SK-N-SH (cell line): ENCODE data around the gene AMDHD1. TPM values are rescaled to one million over a fixed set of nuclear protein-coding genes. Genes with fewer than 3 reads are reported as not detected.

Experiments used
- CTCF ChIA-PET: fragments of 300-600, 350-600 bp; formaldehyde crosslinking; extraction: SDS; loops from one replicate; lab custom pipeline; 2021; lab: Yijun Ruan, JAX
- POLR2A ChIA-PET: fragments of 350-600 bp; sonication (Branson Sonifier 250); formaldehyde crosslinking; extraction: SDS; loops from one replicate; lab custom pipeline; 2020; ENCODE audit warnings: antibody characterized with exemption, inconsistent platforms; lab: Yijun Ruan, JAX
- DNase-seq: peaks from one replicate; pipeline ENCODE4 v3.0.0; 2012
- H2AFZ ChIP-seq: fragments of 200-600 bp; sonication (generic); 2 replicates; pipeline ENCODE4 v1.8.1; 2016; ENCODE audit warnings: antibody characterized with exemption, mild to moderate bottlenecking, low read depth
- H3F3A ChIP-seq: fragments of 200-600 bp; sonication (generic); replicated peaks from 2 replicates; pipeline ENCODE3; 2016; ENCODE audit warnings: antibody characterized with exemption, mild to moderate bottlenecking; ENCODE audit not compliant: insufficient read depth
- H3K27ac ChIP-seq, 2 experiments: fragments of 200-500 bp in 1 of 2; fragments of 200-600 bp in 1 of 2; sonication (Bioruptor generic) in 1 of 2; sonication (generic), shearing (Covaris generic) in 1 of 2; 2 replicates each; pipeline versions ENCODE4 v1.5.1 to v1.6.1; 2014 to 2016; ENCODE audit warnings: low read depth in 2 of 2, inconsistent platforms in 1 of 2, low read length in 1 of 2, mild to moderate bottlenecking in 1 of 2, mixed read lengths in 1 of 2
- H3K27me3 ChIP-seq: fragments of 200-600 bp; sonication (generic), shearing (Covaris generic); 2 replicates; pipeline ENCODE4 v1.6.1; 2016; ENCODE audit warnings: mixed run types; ENCODE audit not compliant: insufficient read depth
- H3K36me3 ChIP-seq, 2 experiments: fragments of 200-500 bp in 1 of 2; fragments of 200-600 bp in 1 of 2; sonication (Bioruptor generic) in 1 of 2; sonication (generic) in 1 of 2; replicated peaks in 1 of 2; 2 replicates each; pipeline versions ENCODE3 to v1.5.1; 2014 to 2016; ENCODE audit warnings: low read length in 1 of 2, mild to moderate bottlenecking in 1 of 2; ENCODE audit not compliant: insufficient read depth in 2 of 2, control insufficient read depth in 1 of 2
- H3K4me1 ChIP-seq, 2 experiments: fragments of 200-500 bp in 1 of 2; fragments of 200-600 bp in 1 of 2; sonication (Bioruptor generic) in 1 of 2; sonication (generic), shearing (Covaris generic) in 1 of 2; 2 replicates each; pipeline versions ENCODE4 v1.5.1 to v1.6.1; 2014 to 2016; ENCODE audit warnings: low read depth in 1 of 2, low read length in 1 of 2, mixed run types in 1 of 2; ENCODE audit not compliant: insufficient read depth in 2 of 2, control insufficient read depth in 1 of 2
- H3K4me2 ChIP-seq: fragments of 200-600 bp; sonication (generic), shearing (Covaris generic); 2 replicates; pipeline ENCODE4 v1.6.1; 2017; ENCODE audit warnings: mixed run types
- H3K4me3 ChIP-seq, 2 experiments: fragments of 200-500 bp in 1 of 2; fragments of 200-600 bp in 1 of 2; sonication (Bioruptor generic) in 1 of 2; sonication (generic), shearing (Covaris generic) in 1 of 2; 2 replicates each; pipeline versions ENCODE4 v1.5.1 to v1.8.1; 2014 to 2016; ENCODE audit warnings: low read depth in 2 of 2, inconsistent platforms in 1 of 2, low read length in 1 of 2, mild to moderate bottlenecking in 1 of 2, mixed read lengths in 1 of 2, moderate library complexity in 1 of 2
- H3K79me2 ChIP-seq: fragments of 200-600 bp; sonication (generic); 2 replicates; pipeline ENCODE4 v1.8.1; 2017; ENCODE audit warnings: mild to moderate bottlenecking; ENCODE audit not compliant: insufficient read depth
- H3K9ac ChIP-seq: fragments of 200-600 bp; sonication (generic); 2 replicates; pipeline ENCODE4 v1.6.1; 2017; ENCODE audit warnings: mixed run types
- H3K9me2 ChIP-seq: fragments of 200-600 bp; sonication (generic); 2 replicates; pipeline ENCODE4 v1.6.1; 2017; ENCODE audit warnings: mixed run types
- H3K9me3 ChIP-seq: fragments of 200-600 bp; sonication (generic); 2 replicates; pipeline ENCODE4 v1.6.1; 2017; ENCODE audit warnings: mixed run types, mild to moderate bottlenecking, moderate library complexity
- H4K20me1 ChIP-seq: fragments of 200-600 bp; sonication (generic); 2 replicates; pipeline ENCODE4 v1.6.1; 2017; ENCODE audit warnings: mild to moderate bottlenecking, mixed run types; ENCODE audit not compliant: insufficient read depth
- CHD2 ChIP-seq: fragments of 150-350 bp; IDR thresholded peaks from 2 replicates; pipeline ENCODE4 v1.6.1; 2018; ENCODE audit warnings: low read length; ENCODE audit not compliant: partially characterized antibody
- EP300 ChIP-seq, 2 experiments: IDR thresholded peaks; 2 replicates each; pipeline versions ENCODE4 v1.4.0 to v1.6.1; 2012; ENCODE audit warnings: borderline replicate concordance in 1 of 2, low read depth in 1 of 2, low read length in 1 of 2
- JUND ChIP-seq: IDR thresholded peaks from 2 replicates; pipeline ENCODE4 v1.4.0; 2012
- MEF2A ChIP-seq: IDR thresholded peaks from 2 replicates; pipeline ENCODE4 v1.4.0; 2012; ENCODE audit warnings: low read depth, borderline replicate concordance
- MXI1 ChIP-seq: IDR thresholded peaks from 2 replicates; pipeline ENCODE4 v1.6.1; 2012; ENCODE audit warnings: mild to moderate bottlenecking, low read depth, low read length, improper control_type of control experiment
- POLR2AphosphoS5 ChIP-seq: IDR thresholded peaks from 2 replicates; pipeline ENCODE4 v1.6.1; 2012; ENCODE audit warnings: low read depth, low read length
- RAD21 ChIP-seq: IDR thresholded peaks from 2 replicates; pipeline ENCODE4 v1.6.1; 2012; ENCODE audit warnings: mild to moderate bottlenecking, low read length
- SMC3 ChIP-seq: IDR thresholded peaks from 2 replicates; pipeline ENCODE4 v1.6.1; 2012; ENCODE audit warnings: low read depth, low read length, improper control_type of control experiment
- TCF12 ChIP-seq: IDR thresholded peaks from 2 replicates; pipeline ENCODE4 v1.4.0; 2012
- TEAD4 ChIP-seq: IDR thresholded peaks from 2 replicates; pipeline ENCODE4 v1.4.0; 2012; ENCODE audit warnings: mild to moderate bottlenecking, borderline replicate concordance; ENCODE audit not compliant: insufficient read depth
- WGBS: methylation state at CpG from one replicate; pipeline ENCODE4 v1.1.6; 2017; ENCODE audit warnings: low lambda C conversion rate; 5-methylcytosine and 5-hydroxymethylcytosine counted together
- polyA plus RNA-seq, 3 experiments: library from polyadenylated mRNA; depleted of rRNA; stranded (reverse); fragments of >200 nt; gene quantifications; 2 replicates each; pipeline ENCODE4 v1.2.3, GENCODE V29; 2012
- TF ChIP-seq, protein P1 (sequence below): IDR thresholded peaks from 2 replicates; pipeline ENCODE4 v1.4.0; 2012; ENCODE audit warnings: low read depth, borderline replicate concordance
- TF ChIP-seq, protein P2 (sequence below): IDR thresholded peaks from 2 replicates; pipeline ENCODE4 v1.6.1; 2012; ENCODE audit warnings: mild to moderate bottlenecking, low read depth, low read length, moderate library complexity
- TF ChIP-seq, protein P3 (sequence below): IDR thresholded peaks from 2 replicates; pipeline ENCODE4 v1.4.0; 2012; ENCODE audit warnings: low read depth
- TF ChIP-seq, protein P4 (sequence below): fragments of 150-350 bp; IDR thresholded peaks from 2 replicates; pipeline ENCODE4 v1.6.1; 2017; ENCODE audit warnings: antibody characterized with exemption, low read length, low read depth, borderline replicate concordance

Gene AMDHD1
- polyA plus RNA-seq, 1 of the 3 experiments (the other 2 are of a cell fraction), result 0.07 TPM

DNA sequence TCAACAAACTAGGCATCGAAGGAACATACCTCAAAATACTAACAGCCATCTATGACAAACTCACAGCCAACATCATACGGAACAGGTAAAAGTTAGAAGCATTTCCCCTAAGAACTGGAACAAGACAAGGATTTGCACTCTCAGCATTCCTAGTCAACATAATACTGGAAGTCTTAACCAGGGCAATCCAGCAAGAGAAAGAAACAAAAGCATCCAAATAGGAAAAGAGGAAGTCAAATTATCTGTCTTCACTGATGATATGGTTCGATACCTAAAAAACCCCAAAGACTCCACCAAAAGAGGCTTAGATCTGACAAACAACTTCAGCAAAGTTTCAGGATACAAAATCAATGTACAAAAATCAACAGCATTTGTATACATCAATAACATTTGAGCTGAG, 33.3 kb upstream of the AMDHD1 start:
- no peak overlapping the region for H2AFZ ChIP-seq
- no peak overlapping the region for H3K27ac ChIP-seq
- H3F3A ChIP-seq, result no peaks in the 10 kb centered on the region
- H3K4me1 ChIP-seq, result no peaks in the 10 kb centered on the region
- H3K79me2 ChIP-seq, result no peaks in the 10 kb centered on the region
- no peaks in the 10 kb centered on the region for H3K36me3 ChIP-seq
- no peaks in the 10 kb centered on the region for H3K9me3 ChIP-seq
- CTCF ChIA-PET, result no interaction called here
- DNase-seq, result no peak
- no peak overlapping the region for H3K4me2 ChIP-seq
- H3K9me2 ChIP-seq, result no peaks in the 10 kb centered on the region
- 0 out of 2 replicates have a peak, but pooled peaks cover under 1% of the 10 kb centered on the region for H3K27me3 ChIP-seq
- WGBS, result 70% methylated on average over 3 of the region's 3 CpGs
- TF ChIP-seq, protein P1, sequence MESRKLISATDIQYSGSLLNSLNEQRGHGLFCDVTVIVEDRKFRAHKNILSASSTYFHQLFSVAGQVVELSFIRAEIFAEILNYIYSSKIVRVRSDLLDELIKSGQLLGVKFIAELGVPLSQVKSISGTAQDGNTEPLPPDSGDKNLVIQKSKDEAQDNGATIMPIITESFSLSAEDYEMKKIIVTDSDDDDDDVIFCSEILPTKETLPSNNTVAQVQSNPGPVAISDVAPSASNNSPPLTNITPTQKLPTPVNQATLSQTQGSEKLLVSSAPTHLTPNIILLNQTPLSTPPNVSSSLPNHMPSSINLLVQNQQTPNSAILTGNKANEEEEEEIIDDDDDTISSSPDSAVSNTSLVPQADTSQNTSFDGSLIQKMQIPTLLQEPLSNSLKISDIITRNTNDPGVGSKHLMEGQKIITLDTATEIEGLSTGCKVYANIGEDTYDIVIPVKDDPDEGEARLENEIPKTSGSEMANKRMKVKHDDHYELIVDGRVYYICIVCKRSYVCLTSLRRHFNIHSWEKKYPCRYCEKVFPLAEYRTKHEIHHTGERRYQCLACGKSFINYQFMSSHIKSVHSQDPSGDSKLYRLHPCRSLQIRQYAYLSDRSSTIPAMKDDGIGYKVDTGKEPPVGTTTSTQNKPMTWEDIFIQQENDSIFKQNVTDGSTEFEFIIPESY, result no peak
- TF ChIP-seq JUND (no peak), TCF12 (no peak)
- TF ChIP-seq, protein P2, sequence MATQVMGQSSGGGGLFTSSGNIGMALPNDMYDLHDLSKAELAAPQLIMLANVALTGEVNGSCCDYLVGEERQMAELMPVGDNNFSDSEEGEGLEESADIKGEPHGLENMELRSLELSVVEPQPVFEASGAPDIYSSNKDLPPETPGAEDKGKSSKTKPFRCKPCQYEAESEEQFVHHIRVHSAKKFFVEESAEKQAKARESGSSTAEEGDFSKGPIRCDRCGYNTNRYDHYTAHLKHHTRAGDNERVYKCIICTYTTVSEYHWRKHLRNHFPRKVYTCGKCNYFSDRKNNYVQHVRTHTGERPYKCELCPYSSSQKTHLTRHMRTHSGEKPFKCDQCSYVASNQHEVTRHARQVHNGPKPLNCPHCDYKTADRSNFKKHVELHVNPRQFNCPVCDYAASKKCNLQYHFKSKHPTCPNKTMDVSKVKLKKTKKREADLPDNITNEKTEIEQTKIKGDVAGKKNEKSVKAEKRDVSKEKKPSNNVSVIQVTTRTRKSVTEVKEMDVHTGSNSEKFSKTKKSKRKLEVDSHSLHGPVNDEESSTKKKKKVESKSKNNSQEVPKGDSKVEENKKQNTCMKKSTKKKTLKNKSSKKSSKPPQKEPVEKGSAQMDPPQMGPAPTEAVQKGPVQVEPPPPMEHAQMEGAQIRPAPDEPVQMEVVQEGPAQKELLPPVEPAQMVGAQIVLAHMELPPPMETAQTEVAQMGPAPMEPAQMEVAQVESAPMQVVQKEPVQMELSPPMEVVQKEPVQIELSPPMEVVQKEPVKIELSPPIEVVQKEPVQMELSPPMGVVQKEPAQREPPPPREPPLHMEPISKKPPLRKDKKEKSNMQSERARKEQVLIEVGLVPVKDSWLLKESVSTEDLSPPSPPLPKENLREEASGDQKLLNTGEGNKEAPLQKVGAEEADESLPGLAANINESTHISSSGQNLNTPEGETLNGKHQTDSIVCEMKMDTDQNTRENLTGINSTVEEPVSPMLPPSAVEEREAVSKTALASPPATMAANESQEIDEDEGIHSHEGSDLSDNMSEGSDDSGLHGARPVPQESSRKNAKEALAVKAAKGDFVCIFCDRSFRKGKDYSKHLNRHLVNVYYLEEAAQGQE, result no peak
- POLR2A ChIA-PET, result no interaction called here
- H3K9ac ChIP-seq, result no peak overlapping the region
- H3K4me3 ChIP-seq, result no peak overlapping the region
- H4K20me1 ChIP-seq, result no peaks in the 10 kb centered on the region

DNA sequence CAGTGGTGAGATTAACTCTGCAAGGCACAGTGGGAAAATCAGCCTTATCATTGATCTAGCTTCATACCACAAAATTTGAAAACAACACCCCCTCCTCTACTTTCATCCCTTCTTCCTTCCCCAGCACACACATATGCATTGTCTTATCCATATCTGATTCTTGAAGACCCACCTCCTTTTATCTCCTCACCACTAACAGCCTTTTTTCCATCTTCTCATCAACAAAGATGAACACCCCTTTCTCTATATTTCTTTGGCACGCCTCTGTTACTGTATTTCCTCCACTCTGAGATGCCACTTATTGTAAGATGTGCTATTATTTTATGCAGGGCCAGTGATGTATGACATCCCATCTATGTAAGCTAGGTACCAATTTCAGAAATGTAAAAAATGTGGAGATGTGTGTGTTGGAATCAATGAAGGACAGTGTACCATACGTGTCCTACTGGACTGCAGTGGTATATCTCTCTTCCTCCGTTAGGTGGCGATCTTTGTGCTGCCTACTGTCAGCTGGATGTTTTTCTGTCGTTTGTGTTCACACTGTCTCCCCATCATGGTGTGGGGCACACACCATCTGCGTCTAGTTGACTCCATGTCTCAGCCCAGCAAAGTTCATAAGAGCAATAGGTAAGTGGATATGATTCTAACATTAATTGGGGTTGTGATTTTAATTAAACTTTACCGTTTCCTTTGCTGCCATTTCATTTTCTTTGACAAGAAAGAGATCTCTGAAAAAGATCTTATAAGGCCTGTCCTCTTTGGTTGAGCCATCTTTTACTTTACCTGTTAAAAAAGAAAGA, 24.7 kb upstream of the AMDHD1 start:
- 21% methylated on average over 7 of the region's 7 CpGs for WGBS
- no peak overlapping the region for H3K27ac ChIP-seq
- no peaks in the 10 kb centered on the region for H3K79me2 ChIP-seq
- CTCF ChIA-PET, result interaction anchor here (0.6 to 8.6 kb wide), 43 partner anchors 10 to 598 kb away, joined by 3 to 154 read pairs (median 5); partner anchors contain the start of genes AMDHD1, CCDC38, CDK17 and HAL
- H3K4me3 ChIP-seq, result no peak overlapping the region
- no peaks in the 10 kb centered on the region for H3K9me2 ChIP-seq
- no peaks in the 10 kb centered on the region for H3F3A ChIP-seq
- peaks cover 0 to 2% of the 10 kb centered on the region in 2 experiments; a peak in 1 of 4 replicates for H3K4me1 ChIP-seq
- peaks cover 6% of the 10 kb centered on the region; the same call in 1 of the 2 replicates for H3K27me3 ChIP-seq
- H3K9ac ChIP-seq, result no peak overlapping the region
- H3K9me3 ChIP-seq, result no peaks in the 10 kb centered on the region
- POLR2A ChIA-PET, result no interaction called here
- H2AFZ ChIP-seq, result no peak overlapping the region; the same call in 1 of the 2 replicates
- peak; percentile 70 for DNase-seq
- H3K36me3 ChIP-seq, result no peaks in the 10 kb centered on the region
- H3K4me2 ChIP-seq, result no peak overlapping the region
- no peaks in the 10 kb centered on the region for H4K20me1 ChIP-seq
- TF ChIP-seq CHD2 (peak; percentile 17), POLR2AphosphoS5 (no peak), SMC3 (peak; percentile 91), MEF2A (no peak), TEAD4 (no peak), RAD21 (peak; percentile 92), EP300 (IDR thresholded peaks at IDR 0.05; ENCODE audit: borderline replicate concordance in 1 of 2, low read depth in 1 of 2, low read length in 1 of 2) (no peak), MXI1 (peak; percentile 39; the same call in 1 of the 2 replicates)
- TF ChIP-seq, protein P2, result no peak
- TF ChIP-seq, protein P3, sequence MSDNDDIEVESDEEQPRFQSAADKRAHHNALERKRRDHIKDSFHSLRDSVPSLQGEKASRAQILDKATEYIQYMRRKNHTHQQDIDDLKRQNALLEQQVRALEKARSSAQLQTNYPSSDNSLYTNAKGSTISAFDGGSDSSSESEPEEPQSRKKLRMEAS, result no peak
- TF ChIP-seq, protein P4, sequence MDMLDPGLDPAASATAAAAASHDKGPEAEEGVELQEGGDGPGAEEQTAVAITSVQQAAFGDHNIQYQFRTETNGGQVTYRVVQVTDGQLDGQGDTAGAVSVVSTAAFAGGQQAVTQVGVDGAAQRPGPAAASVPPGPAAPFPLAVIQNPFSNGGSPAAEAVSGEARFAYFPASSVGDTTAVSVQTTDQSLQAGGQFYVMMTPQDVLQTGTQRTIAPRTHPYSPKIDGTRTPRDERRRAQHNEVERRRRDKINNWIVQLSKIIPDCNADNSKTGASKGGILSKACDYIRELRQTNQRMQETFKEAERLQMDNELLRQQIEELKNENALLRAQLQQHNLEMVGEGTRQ, result no peak
